HFF-Myc (cell line): ENCODE results near the gene CRYGA.
"Not testable (repeated sequence)": the region's sequence is repeated elsewhere in the genome, so short reads cannot be mapped to it uniquely, and the experiment has no call there.

Experiments used
- DNase-seq: peaks from one replicate; pipeline ENCODE4 v3.0.0-alpha.2; 2011; ENCODE audit warnings: low read depth; ENCODE audit errors: extremely low read depth
- H3K4me3 ChIP-seq: replicated peaks from 2 replicates; pipeline ENCODE4 v1.5.1; 2011; ENCODE audit warnings: low read depth, mild to moderate bottlenecking, control low read depth, low read length
- CTCF ChIP-seq: IDR thresholded peaks from 2 replicates; pipeline ENCODE4 v1.5.1; 2012; ENCODE audit warnings: mild to moderate bottlenecking, low read depth, low read length, control low read depth; ENCODE audit errors: missing control alignments

CRYGA gene

GRCh38 chr2:208127090-208127489 lies 36.3 kb downstream of the CRYGA start:
- TF ChIP-seq CTCF, result no peak
- H3K4me3 ChIP-seq, result no peak overlapping the region
- no peak for DNase-seq

GRCh38 chr2:208125251-208125650 lies 38.1 kb downstream of the CRYGA start:
- H3K4me3 ChIP-seq, result no peak overlapping the region
- no peak for TF ChIP-seq CTCF
- DNase-seq, result no peak

GRCh38 chr2:208124013-208124715 lies 39.2 kb downstream of the CRYGA start, which contains the start of gene CRYGD:
TSS of gene CRYGD (minus strand) at chr2:208124524. CDS start at chr2:208124473, 51 bp downstream.
- DNase-seq, H3K4me3 ChIP-seq: not testable (repeated sequence)

GRCh38 chr2:208122248-208122647 lies 41.1 kb downstream of the CRYGA start:
- TF ChIP-seq CTCF, result no peak
- no peak overlapping the region for H3K4me3 ChIP-seq
- no peak for DNase-seq

GRCh38 chr2:208118918-208119317 lies 44.5 kb downstream of the CRYGA start:
- no peak overlapping the region for H3K4me3 ChIP-seq

GRCh38 chr2:208117390-208117789 lies 46.0 kb downstream of the CRYGA start:
- not testable (repeated sequence) for H3K4me3 ChIP-seq, DNase-seq

More at GRCh38 chr2:208118918-208119317, 44.5 kb downstream of the CRYGA start:
- no peak for TF ChIP-seq CTCF
- no peak for DNase-seq

GRCh38 chr2:208112969-208113368 lies 50.4 kb downstream of the CRYGA start:
- H3K4me3 ChIP-seq, result no peak overlapping the region
- no peak for TF ChIP-seq CTCF
- no peak for DNase-seq

- DNase-seq, H3K4me3 ChIP-seq: not testable (repeated sequence)
Observed at GRCh38 chr2:208112273-208112745, 51.1 kb downstream of the CRYGA start.
